ENCODE results near the gene CDH13.

CDH13 gene

DNA sequence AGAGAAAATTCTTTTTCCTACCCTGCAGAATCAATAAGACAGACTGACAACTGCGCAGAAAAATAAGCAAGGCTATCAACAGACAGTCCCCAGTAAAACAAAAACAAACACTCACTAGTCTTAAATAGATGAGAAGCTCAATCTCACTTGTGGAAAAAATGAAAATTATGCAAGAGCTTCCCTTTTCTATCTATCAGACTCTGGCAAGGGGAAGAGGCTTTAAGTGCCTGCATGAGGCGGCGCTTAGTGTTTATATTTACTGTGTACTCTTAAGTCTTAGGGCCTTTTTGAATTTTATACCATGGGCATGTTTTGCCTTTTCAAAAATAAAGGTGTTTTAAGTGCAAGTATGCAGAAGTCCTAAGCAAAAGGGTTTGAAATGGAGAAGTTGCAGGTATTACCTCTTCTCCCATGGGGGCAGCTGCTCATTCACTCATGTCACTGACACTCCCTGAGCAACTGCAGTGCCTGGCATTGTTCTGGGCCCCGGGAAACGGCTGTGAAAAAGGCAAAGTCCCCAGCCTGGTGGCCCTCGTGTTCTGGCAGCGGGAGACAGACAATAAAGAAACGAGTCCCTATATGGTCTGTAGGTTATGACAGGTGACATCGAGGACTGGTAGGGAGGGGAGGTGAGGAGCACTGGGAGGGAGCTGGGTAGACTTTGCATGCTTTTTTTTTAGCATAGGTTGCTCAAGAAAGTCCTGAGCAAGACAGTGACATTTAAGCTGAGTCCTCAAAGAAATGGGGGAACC is 1216.2 kb downstream of the CDH13 start:
- Histone ChIP-seq H3K9me3 (ENCODE audit: severe bottlenecking) (no peaks in the 10 kb centered on the region), H3K27me3 (ENCODE audit: insufficient read depth, low read depth, severe bottlenecking) (no peaks in the 10 kb centered on the region), H3K27ac (no peak overlapping the region), H3K36me3 (no peaks in the 10 kb centered on the region), H3K4me3 (ENCODE audit: low read depth, low read length) (no peak overlapping the region)
- TF ChIP-seq, protein P1, sequence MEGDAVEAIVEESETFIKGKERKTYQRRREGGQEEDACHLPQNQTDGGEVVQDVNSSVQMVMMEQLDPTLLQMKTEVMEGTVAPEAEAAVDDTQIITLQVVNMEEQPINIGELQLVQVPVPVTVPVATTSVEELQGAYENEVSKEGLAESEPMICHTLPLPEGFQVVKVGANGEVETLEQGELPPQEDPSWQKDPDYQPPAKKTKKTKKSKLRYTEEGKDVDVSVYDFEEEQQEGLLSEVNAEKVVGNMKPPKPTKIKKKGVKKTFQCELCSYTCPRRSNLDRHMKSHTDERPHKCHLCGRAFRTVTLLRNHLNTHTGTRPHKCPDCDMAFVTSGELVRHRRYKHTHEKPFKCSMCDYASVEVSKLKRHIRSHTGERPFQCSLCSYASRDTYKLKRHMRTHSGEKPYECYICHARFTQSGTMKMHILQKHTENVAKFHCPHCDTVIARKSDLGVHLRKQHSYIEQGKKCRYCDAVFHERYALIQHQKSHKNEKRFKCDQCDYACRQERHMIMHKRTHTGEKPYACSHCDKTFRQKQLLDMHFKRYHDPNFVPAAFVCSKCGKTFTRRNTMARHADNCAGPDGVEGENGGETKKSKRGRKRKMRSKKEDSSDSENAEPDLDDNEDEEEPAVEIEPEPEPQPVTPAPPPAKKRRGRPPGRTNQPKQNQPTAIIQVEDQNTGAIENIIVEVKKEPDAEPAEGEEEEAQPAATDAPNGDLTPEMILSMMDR (IDR thresholded peaks at IDR 0.05; ENCODE audit: low read depth, low read length): no peak
- DNase-seq: no peak

DNA sequence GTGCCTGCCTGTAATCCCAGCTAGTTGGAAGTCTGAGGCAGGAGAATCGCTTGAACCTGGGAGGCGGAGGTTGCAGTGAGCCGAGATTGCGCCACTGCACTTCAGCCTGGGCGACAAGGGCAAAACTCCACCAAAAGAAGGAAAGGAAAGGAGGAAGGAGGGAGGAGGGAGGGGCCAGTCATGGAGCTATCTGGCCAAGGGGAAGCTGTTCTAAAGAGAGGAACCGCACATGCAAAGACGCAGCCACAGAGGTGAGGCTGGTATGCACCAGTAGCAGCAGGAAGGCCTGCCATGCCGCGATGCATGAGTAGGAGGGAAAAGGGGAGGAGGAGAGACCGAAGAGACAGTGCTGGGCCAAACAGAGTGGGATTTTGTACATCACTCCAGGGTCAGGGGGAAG is 1216.9 kb downstream of the CDH13 start:
- no peaks in the 10 kb centered on the region for H3K9me3 ChIP-seq (ENCODE audit: severe bottlenecking)
- no peak for DNase-seq
- TF ChIP-seq, protein P1 (IDR thresholded peaks at IDR 0.05; ENCODE audit: low read depth, low read length): no peak
- H3K36me3 ChIP-seq: no peaks in the 10 kb centered on the region
- no peak overlapping the region for H3K27ac ChIP-seq
- no peak overlapping the region for H3K4me3 ChIP-seq (ENCODE audit: low read depth, low read length)
- no peaks in the 10 kb centered on the region for H3K27me3 ChIP-seq (ENCODE audit: insufficient read depth, low read depth, severe bottlenecking)

DNA sequence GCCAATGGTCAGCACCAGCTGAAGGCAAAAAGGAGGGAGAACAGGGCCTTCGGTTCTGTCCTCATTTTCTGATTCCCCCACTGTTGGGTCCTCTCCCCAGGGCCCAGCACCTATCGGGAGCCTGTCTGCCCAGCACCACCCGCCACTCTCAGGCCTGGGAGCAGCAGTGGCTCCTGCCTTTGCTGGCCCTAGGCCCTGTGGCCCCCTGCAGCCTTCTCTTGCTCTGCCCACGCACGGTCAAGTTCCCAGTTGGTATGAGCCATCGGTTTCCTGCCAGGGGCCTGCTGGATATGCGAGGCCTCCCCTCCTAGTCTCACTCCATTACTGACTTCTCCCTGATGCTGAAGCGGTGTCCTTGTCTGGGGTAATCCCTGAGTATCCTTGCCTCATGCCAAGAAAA is 1218.5 kb downstream of the CDH13 start:
- TF ChIP-seq, protein P1 (IDR thresholded peaks at IDR 0.05; ENCODE audit: low read depth, low read length): no peak
- Histone ChIP-seq H3K27me3 (ENCODE audit: insufficient read depth, low read depth, severe bottlenecking) (no peaks in the 10 kb centered on the region), H3K27ac (no peak overlapping the region), H3K36me3 (no peaks in the 10 kb centered on the region), H3K4me3 (ENCODE audit: low read depth, low read length) (no peak overlapping the region), H3K9me3 (ENCODE audit: severe bottlenecking) (no peaks in the 10 kb centered on the region)
- no peak for DNase-seq

DNA sequence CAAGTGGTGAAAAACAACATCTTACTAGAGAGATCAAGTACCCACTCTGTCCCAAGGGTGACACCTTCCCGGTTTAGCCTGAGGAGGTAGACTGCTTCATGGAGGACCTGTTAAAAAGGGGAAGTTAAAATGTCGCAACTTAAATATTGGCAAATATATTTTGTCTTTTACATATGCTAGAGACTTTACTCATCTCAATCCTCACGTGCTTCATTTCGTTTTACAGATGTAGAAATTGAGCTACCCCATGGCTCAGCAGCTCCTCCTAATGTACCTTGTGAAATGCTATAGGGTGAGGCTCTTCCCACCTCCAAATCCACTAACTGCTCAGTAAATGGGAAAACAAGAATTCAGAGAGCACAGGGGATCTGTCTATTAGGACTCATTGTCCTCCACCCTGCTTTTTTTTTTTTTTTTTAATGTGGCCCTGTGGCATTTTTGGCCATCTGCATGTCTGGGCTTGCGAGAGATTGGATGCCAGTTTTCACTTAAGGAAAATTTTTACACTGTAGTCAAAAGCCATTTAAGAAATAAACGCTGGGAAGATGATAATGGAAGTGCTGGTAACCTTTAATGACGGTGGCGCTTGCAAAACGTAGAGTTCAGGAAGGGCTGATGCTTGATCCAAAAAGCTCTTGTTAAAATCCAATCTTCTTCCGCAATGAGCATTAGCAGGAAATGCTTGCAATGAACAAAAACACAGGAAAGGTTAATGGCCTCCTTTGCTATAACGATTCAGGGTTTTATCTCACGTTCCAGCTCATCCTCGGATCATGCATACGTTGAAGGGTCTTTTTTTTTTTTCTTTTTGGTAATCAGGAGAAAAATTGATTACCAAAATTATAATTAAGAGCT is 1220.8 kb downstream of the CDH13 start:
- H3K36me3 ChIP-seq: no peaks in the 10 kb centered on the region
- H3K27me3 ChIP-seq (ENCODE audit: insufficient read depth, low read depth, severe bottlenecking): no peaks in the 10 kb centered on the region
- no peak overlapping the region for H3K27ac ChIP-seq
- TF ChIP-seq, protein P1 (IDR thresholded peaks at IDR 0.05; ENCODE audit: low read depth, low read length): no peak
- H3K9me3 ChIP-seq (ENCODE audit: severe bottlenecking): no peaks in the 10 kb centered on the region
- H3K4me3 ChIP-seq (ENCODE audit: low read depth, low read length): no peak overlapping the region
- DNase-seq: no peak

DNA sequence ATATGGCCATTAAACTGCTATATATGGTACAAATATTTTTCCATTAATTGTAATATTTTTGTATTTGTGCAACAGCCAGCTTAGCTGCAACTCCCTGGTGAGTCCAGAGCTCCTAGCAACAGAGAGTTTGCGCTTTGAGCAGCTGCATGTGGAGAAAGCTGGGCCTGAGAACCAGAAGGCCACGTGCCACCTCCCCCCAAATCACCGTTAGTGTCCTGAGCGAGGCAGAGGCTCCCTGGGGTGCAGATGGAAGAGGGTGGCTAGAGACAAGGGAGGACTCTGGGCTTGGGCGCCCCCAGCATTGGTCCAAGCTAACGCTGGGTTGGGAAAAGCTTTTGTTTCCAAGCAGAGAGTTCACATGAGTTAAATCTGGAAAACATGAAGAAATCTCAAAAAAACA is 1222.7 kb downstream of the CDH13 start:
- H3K27ac ChIP-seq: no peak overlapping the region
- DNase-seq: no peak
- no peaks in the 10 kb centered on the region for H3K9me3 ChIP-seq (ENCODE audit: severe bottlenecking)
- H3K4me3 ChIP-seq (ENCODE audit: low read depth, low read length): no peak overlapping the region
- H3K27me3 ChIP-seq (ENCODE audit: insufficient read depth, low read depth, severe bottlenecking): no peaks in the 10 kb centered on the region
- TF ChIP-seq, protein P1 (IDR thresholded peaks at IDR 0.05; ENCODE audit: low read depth, low read length): no peak
- no peaks in the 10 kb centered on the region for H3K36me3 ChIP-seq
